Activated naive CD8-positive, alpha-beta T cell (primary cell): ENCODE measurements around the gene ERICH6.

ENCODE experiments used
- H3K27ac Mint-ChIP-seq: one replicate; pipeline ENCODE4 v1.8.0; 2021; ENCODE audit warnings: mixed read lengths
- H3K27me3 Mint-ChIP-seq: one replicate; pipeline ENCODE4 v1.8.0; 2021; ENCODE audit warnings: mixed read lengths
- H3K36me3 Mint-ChIP-seq: one replicate; pipeline ENCODE4 v1.8.0; 2021; ENCODE audit warnings: mixed read lengths
- H3K4me1 Mint-ChIP-seq: one replicate; pipeline ENCODE4 v1.8.0; 2021; ENCODE audit warnings: low read depth, mixed read lengths
- H3K4me3 Mint-ChIP-seq: one replicate; pipeline ENCODE4 v1.8.0; 2021; ENCODE audit warnings: mild to moderate bottlenecking, mixed read lengths
- H3K9me3 Mint-ChIP-seq: one replicate; pipeline ENCODE4 v1.8.0; 2021; ENCODE audit warnings: low read depth, mixed read lengths

Gene ERICH6

GRCh38 chr3:150740733-150741496 is 37.2 kb upstream of the ERICH6 start:
- Mint-ChIP-seq H3K27me3 (no peaks in the 10 kb centered on the region), H3K9me3 (no peaks in the 10 kb centered on the region), H3K36me3 (peaks cover 22% of the 10 kb centered on the region), H3K27ac (peak overlapping the region; percentile 99), H3K4me1 (peaks cover 89% of the 10 kb centered on the region), H3K4me3 (peak overlapping the region; percentile 83)

GRCh38 chr3:150739877-150740645 is 36.3 kb upstream of the ERICH6 start:
- Mint-ChIP-seq H3K36me3 (peaks cover 30% of the 10 kb centered on the region), H3K4me1 (peaks cover 89% of the 10 kb centered on the region), H3K4me3 (peak overlapping the region; percentile 83), H3K27me3 (no peaks in the 10 kb centered on the region), H3K27ac (peak overlapping the region; percentile 99), H3K9me3 (no peaks in the 10 kb centered on the region)

GRCh38 chr3:150739200-150739863 is 35.6 kb upstream of the ERICH6 start:
- H3K27me3 Mint-ChIP-seq, result no peaks in the 10 kb centered on the region
- H3K4me1 Mint-ChIP-seq, result peaks cover 82% of the 10 kb centered on the region
- H3K4me3 Mint-ChIP-seq, result peak overlapping the region; percentile 83
- peaks cover 32% of the 10 kb centered on the region for H3K36me3 Mint-ChIP-seq
- H3K9me3 Mint-ChIP-seq, result no peaks in the 10 kb centered on the region
- peak overlapping the region; percentile 99 for H3K27ac Mint-ChIP-seq

GRCh38 chr3:150738688-150739087 is 35.0 kb upstream of the ERICH6 start:
- no peaks in the 10 kb centered on the region for H3K27me3 Mint-ChIP-seq
- H3K4me1 Mint-ChIP-seq, result peaks cover 75% of the 10 kb centered on the region
- H3K9me3 Mint-ChIP-seq, result no peaks in the 10 kb centered on the region
- peaks cover 32% of the 10 kb centered on the region for H3K36me3 Mint-ChIP-seq
- peak overlapping the region; percentile 75 for H3K4me3 Mint-ChIP-seq
- H3K27ac Mint-ChIP-seq, result peak overlapping the region; percentile 99

- Mint-ChIP-seq H3K9me3 (no peaks in the 10 kb centered on the region), H3K27me3 (no peaks in the 10 kb centered on the region), H3K36me3 (peaks cover 32% of the 10 kb centered on the region), H3K4me1 (peaks cover 69% of the 10 kb centered on the region), H3K27ac (peak overlapping the region; percentile 99), H3K4me3 (peak overlapping the region; percentile 75)
Observed at GRCh38 chr3:150737874-150738679, 34.4 kb upstream of the ERICH6 start.

- Mint-ChIP-seq H3K27me3 (no peaks in the 10 kb centered on the region), H3K36me3 (peaks cover 25% of the 10 kb centered on the region), H3K9me3 (no peaks in the 10 kb centered on the region), H3K27ac (peak overlapping the region; percentile 99), H3K4me1 (peaks cover 60% of the 10 kb centered on the region), H3K4me3 (peak overlapping the region; percentile 75)
Observed at GRCh38 chr3:150736903-150737832, 33.4 kb upstream of the ERICH6 start.

- Mint-ChIP-seq H3K4me1 (peaks cover 54% of the 10 kb centered on the region), H3K27ac (peak overlapping the region; percentile 99), H3K4me3 (no peak overlapping the region), H3K27me3 (no peaks in the 10 kb centered on the region), H3K9me3 (no peaks in the 10 kb centered on the region), H3K36me3 (peaks cover 25% of the 10 kb centered on the region)
Observed at GRCh38 chr3:150736316-150736719, 32.6 kb upstream of the ERICH6 start.

GRCh38 chr3:150734795-150735119 is 31.0 kb upstream of the ERICH6 start:
- H3K36me3 Mint-ChIP-seq, result peaks cover 20% of the 10 kb centered on the region
- H3K4me1 Mint-ChIP-seq, result peaks cover 38% of the 10 kb centered on the region
- no peaks in the 10 kb centered on the region for H3K9me3 Mint-ChIP-seq
- H3K27me3 Mint-ChIP-seq, result no peaks in the 10 kb centered on the region
- peak overlapping the region; percentile 11 for H3K27ac Mint-ChIP-seq
- H3K4me3 Mint-ChIP-seq, result no peak overlapping the region

GRCh38 chr3:150733936-150734794 is 30.4 kb upstream of the ERICH6 start:
- Mint-ChIP-seq H3K9me3 (no peaks in the 10 kb centered on the region), H3K27ac (no peak overlapping the region), H3K36me3 (peaks cover 20% of the 10 kb centered on the region), H3K4me3 (no peak overlapping the region), H3K27me3 (no peaks in the 10 kb centered on the region), H3K4me1 (peaks cover 32% of the 10 kb centered on the region)

- no peak overlapping the region for H3K27ac Mint-ChIP-seq
- no peaks in the 10 kb centered on the region for H3K9me3 Mint-ChIP-seq
- H3K27me3 Mint-ChIP-seq, result no peaks in the 10 kb centered on the region
- H3K36me3 Mint-ChIP-seq, result peaks cover 18% of the 10 kb centered on the region
- peaks cover 25% of the 10 kb centered on the region for H3K4me1 Mint-ChIP-seq
- no peak overlapping the region for H3K4me3 Mint-ChIP-seq
Observed at GRCh38 chr3:150733373-150733935, 29.7 kb upstream of the ERICH6 start.

GRCh38 chr3:150729682-150730360 is 26.1 kb upstream of the ERICH6 start:
- Mint-ChIP-seq H3K27ac (no peak overlapping the region), H3K27me3 (no peaks in the 10 kb centered on the region), H3K36me3 (peaks cover 2% of the 10 kb centered on the region), H3K4me1 (peaks cover 3% of the 10 kb centered on the region), H3K4me3 (no peak overlapping the region), H3K9me3 (no peaks in the 10 kb centered on the region)

GRCh38 chr3:150727653-150728502 is 24.2 kb upstream of the ERICH6 start:
- no peak overlapping the region for H3K4me3 Mint-ChIP-seq
- H3K4me1 Mint-ChIP-seq, result peaks cover 11% of the 10 kb centered on the region
- peaks cover 2% of the 10 kb centered on the region for H3K36me3 Mint-ChIP-seq
- no peaks in the 10 kb centered on the region for H3K27me3 Mint-ChIP-seq
- H3K27ac Mint-ChIP-seq, result no peak overlapping the region
- H3K9me3 Mint-ChIP-seq, result no peaks in the 10 kb centered on the region
